DOHH2 (cell line): ENCODE measurements around the gene MLANA.

Experiments used
- CTCF ChIP-seq: fragments of 200-600 bp; sonication (generic); IDR thresholded peaks from one replicate; pipeline ENCODE4 v1.5.1; 2014; ENCODE audit warnings: antibody characterized with exemption, mild to moderate bottlenecking, low read depth, low read length; ENCODE audit not compliant: poor library complexity, severe bottlenecking
- EZH2phosphoT487 ChIP-seq: fragments of 200-600 bp; sonication (generic); IDR thresholded peaks from 2 replicates; pipeline ENCODE4 v1.6.1; 2017; ENCODE audit warnings: borderline replicate concordance, mild to moderate bottlenecking, antibody characterized with exemption, low read length, moderate library complexity, mixed read lengths

DNA sequence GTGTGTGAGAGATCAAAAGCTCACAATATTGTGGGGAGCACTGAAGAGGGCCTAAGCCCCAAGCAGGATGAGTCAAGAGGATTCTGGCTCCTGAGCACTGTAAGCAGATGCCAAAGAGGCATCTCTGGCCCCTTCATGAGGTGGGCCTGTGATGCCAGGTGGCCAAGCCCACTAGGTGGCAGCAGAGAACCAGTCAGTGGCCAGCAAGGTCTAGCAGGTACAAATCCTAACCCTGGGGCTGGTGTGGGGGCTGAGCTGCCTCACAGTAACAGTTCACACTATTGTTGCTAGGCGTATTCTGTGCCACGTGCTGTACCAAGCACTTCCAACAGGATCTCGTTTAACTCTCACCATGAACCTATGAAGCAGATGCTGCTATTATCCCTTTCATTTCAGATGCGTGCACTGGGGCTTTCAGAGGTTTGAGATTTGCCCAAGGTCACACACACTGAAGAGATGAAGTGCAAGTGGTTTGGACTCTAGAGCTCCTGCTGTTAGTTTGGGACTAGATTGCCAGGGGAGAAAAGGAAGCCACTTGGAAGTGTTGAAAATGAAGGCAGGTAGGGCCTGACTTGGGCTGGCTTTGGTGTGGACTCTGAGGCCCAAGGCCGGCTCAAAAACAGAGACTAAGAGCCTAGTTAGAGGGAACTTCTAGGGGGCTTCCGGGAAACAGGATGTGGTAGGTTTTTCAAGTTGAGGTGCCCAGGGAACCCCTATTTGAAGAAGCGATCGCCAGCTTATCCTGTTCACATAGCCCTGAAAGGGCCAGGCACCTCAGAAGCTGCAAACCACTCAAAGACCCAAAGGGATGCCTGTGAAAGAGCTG is 4.4 kb upstream of the MLANA start:
- peak; percentile 94 for TF ChIP-seq CTCF
- TF ChIP-seq EZH2phosphoT487: no peak
